AG08395 (cell line): ENCODE data around the gene WRAP53.
"Not testable (repeated sequence)": the region's sequence is repeated elsewhere in the genome, so short reads cannot be mapped to it uniquely, and the experiment has no call there.

Source experiments
- DNase-seq: peaks from one replicate; pipeline ENCODE4 v3.0.0; 2012; ENCODE audit warnings: mixed read lengths, low spot score

The WRAP53 gene

DNA sequence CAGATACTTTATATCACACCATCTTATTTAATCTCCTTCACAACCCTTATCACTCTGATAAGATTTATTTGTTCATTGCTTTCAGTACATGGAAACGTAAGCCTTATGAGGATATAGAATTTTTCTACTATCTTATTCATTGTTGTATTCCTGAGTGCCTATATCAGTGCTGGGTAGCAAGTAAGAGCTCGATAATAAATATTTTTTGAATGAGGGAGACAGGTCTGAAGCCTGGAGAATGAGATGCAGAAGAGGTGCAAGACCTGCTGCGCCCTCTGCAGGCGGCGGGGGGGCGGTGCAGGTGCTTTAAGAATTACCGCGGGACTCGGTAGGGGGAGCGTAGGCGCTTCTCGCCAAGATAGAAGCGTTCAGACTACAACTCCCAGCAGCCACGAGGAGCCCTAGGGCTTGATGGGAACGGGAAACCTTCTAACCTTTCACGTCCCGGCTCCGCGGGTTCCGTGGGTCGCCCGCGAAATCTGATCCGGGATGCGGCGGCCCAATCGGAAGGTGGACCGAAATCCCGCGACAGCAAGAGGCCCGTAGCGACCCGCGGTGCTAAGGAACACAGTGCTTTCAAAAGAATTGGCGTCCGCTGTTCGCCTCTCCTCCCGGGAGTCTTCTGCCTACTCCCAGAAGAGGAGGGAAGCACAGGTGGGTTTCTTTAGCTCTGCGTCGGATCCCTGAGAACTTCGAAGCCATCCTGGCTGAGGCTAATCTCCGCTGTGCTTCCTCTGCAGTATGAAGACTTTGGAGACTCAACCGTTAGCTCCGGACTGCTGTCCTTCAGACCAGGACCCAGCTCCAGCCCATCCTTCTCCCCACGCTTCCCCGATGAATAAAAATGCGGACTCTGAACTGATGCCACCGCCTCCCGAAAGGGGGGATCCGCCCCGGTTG lies at the start of gene WRAP53:
Gene WRAP53, plus strand, starts transcription at position 570 of the 900 bp plus-strand sequence. Its CDS starts 172 bp downstream, at position 742.
- DNase-seq, result peak; percentile 98

DNA sequence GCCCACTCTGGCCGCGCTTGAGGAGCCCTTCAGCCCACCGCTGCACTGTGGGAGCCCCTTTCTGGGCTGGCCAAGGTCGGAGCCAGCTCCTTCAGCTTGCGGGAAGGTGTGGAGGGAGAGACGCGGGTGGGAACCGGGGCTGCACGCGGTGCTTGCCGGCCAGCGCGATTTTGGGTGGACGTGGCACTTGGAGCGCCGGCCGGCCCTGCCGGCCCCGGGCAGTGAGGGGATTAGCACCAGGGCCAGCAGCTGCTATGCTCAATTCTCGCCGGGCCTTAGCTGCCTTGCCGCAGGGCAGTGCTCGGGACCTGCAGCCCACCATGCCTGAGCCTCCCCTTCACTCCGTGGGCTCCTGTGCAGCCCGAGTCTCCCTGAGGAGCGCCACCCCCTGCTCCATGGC lies 47.5 kb upstream of the WRAP53 start:
- DNase-seq, result no peak

DNA sequence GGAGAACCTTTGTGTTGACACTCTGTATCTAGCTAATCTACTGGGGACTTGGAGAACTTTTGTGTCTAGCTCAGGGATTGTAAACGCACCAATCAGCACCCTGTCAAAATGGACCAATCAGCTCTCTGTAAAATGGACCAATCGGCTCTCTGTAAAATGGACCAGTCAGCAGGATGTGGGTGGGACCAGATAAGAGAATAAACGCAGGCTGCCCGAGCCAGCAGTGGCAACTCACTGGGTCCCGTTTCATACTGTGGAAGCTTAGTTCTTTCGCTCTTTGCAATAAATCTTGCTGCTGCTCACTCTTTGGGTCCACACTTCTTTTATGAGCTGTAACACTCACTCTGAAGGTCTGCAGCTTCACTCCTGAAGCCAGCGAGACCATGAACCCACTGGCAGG lies 46.6 kb upstream of the WRAP53 start:
- DNase-seq, result not testable (repeated sequence)

DNA sequence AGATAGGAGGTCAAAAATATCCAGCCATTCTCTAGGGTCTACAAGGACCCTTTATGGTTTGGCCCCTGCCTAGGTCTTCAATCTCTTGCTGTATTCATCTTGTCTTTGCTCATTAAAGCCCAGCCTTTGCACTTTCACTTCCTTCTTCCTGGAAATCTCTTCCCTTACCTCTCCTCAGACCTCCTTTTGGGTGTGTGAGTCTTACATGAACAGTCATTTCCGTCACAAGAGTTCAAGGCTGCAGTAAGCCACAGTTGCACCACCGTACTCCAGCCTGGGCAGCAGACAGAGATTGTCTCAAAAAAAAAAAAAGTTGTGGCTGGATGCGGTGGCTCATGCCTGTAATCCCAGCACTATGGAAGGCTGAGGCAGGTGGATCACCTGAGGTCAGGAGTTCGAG lies 43.5 kb upstream of the WRAP53 start:
- no peak for DNase-seq

DNA sequence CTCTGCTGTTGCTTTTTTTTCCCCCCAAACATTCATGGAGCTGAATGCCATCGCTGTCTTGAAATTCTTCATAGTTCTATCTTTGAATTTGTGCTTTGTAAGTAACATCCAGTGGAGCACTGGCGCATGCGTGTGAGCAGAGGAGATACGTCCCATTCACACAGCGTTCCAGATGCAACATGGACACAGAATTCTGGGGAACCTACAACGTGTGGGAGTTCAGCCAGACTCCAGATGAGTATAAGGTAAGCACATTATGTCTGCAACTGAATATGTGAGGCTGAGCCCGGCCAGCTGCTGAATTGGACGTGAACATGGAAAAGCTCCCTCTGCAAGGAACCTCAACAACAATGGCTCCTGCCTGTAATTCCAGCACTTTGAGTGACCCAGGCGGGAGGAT lies 41.8 kb upstream of the WRAP53 start:
- DNase-seq, result no peak

DNA sequence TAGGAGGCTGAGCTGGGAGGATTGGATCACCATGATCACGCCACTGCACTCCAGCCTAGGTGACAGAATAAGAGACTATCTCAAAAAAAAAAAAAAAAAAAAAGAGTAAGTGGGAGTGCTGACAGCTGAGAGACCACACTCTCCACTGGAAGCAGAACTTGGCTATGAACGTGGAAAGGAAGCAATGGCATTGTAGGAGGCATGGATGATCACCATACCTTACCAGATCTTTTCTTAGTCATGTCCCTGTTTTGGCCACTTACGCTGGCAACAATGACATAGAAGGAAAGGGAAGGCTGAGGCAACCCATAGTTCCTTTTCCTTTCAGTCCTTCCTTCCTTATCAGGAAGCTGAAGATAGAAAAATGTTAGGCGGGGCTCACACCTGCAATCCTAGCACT lies 41.3 kb upstream of the WRAP53 start:
- DNase-seq, result no peak

DNA sequence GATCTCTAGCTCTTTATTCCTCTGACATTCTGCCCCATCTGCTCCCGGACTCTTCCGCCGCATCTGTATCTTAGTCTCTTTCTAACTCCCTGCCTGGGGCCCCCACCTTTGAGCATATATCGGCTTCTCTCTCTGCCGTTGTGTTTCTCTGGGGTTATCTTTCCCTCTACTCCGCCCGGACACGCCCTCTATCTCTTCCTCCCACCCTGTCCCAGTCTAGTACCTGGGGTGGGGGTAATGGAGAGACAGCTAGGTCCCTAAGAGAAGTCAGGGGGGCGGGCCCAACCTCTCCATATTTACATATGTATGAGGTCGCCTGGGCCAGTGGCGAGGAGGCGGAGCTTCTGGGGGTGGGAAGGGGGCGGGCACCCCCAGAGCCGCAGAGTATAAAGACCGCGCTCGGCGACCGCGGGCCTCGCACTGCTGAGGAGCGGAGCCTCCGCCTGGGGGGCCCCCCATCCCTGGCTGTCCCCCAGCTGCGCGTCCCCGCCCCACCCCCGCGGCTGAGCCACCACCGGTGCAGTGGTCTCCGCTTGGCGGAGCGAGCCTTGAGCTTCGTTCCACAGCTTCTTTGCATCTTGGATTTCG lies 37.7 kb upstream of the WRAP53 start, which contains the start of gene ATP1B2:
Gene ATP1B2, plus strand, starts transcription at position 418 of the 588 bp plus-strand sequence. CDS start 593 bp downstream, outside the sequence.
- peak; percentile 47 for DNase-seq

DNA sequence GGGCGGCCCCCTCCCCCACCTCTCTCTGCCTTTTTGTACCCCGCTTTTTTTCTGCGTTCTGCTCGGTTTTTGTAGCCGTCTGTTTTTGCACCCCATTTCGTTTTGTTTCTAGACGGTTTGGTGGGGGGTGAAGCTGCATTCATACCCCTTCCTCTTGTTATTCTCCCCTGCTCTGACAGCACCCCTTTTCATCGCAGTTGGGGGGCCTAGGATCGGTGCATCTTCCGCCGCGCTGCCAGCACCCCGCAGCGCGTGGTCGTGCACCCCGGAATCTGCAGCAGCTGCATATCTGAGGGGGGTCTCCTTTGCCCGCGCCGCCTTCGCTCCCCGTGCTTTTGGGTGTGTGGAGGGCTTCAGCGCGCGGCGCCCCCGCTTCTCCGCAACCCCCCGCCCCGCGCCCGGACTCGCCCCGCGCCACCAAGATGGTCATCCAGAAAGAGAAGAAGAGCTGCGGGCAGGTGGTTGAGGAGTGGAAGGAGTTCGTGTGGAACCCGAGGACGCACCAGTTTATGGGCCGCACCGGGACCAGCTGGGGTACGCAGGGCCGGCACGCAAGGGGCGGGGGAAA lies 37.1 kb upstream of the WRAP53 start:
- no peak for DNase-seq

DNA sequence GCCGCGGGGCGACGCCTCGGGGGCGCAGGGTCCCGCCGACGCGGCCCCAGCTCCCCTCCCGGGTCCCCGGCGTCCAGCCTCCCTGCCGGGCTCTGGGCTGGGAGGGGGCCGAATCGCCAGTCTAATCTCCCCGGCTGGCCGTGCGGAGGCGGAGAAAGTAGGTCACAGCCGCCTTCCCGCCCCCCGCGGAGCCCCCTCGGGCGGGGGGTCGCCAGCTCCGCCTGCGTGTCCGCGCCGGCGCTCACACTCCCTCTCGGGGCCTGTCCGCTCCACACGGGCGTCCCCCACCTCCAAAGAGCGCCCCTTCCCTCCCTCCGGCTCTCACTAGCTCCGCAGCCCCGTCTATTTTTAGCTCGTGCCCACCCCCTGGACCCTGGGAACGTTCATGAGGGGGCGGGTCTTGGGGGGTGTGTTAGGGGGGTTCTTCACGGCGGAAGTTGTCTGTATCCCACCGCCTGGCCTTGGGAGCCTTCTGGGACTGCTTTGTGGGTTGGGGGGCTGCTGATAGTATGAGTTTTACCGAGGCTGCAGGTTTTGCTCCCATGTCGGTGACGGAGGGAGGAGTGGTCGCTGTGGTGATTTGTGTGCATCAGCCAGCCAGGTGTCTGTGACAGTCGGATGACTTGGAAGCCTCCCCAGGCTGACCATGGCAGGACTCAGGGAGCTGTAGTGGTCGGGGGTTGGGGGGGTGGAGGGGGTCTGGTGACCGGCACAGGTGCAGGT lies 36.5 kb upstream of the WRAP53 start:
- no peak for DNase-seq

DNA sequence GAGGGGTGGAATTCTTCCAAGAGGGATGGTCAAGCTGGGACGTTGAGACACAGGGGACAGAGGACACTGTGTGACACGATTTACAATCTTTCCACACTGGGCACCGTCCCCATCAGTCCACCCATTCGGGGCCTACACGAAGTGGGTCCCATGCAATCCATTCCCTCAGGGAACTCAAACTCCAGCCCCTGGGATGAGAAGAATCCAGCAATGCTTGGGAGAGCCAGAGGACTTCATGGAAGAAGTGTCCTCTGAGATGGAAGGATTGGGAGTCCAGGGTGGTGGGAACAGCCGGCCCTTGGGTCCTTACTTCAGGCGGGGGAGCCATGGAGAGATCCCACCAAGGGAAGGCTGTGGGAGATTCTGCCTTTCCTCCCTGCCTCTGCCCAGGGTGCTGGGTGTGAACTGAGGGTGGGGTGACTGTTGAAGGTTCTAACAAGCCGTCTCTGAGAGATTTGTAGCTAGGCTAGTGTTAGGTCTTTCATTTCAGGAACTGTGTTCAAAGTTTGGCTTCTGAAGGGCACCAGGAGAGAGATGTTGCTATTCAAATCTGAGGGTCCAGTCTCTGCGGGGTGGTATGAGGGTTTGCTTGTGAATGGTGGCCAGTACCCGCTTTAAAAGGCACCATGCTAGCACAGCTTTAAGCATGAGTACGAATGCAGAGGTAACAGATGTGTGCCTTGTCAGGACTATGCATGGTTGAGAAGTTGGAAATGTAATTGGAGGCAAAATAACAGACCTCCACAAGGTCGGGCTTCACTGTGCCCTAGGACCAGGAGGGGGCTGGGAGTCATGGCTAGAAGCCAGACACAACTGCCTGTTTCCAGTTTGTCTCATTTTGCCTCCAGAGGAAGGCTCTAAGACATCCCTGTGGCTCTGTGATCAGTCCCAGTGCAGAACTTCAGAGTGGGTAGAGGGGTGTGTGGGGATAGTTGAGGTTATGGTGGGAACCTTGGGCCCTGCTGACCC lies 35.6 kb upstream of the WRAP53 start:
- DNase-seq, result no peak

DNA sequence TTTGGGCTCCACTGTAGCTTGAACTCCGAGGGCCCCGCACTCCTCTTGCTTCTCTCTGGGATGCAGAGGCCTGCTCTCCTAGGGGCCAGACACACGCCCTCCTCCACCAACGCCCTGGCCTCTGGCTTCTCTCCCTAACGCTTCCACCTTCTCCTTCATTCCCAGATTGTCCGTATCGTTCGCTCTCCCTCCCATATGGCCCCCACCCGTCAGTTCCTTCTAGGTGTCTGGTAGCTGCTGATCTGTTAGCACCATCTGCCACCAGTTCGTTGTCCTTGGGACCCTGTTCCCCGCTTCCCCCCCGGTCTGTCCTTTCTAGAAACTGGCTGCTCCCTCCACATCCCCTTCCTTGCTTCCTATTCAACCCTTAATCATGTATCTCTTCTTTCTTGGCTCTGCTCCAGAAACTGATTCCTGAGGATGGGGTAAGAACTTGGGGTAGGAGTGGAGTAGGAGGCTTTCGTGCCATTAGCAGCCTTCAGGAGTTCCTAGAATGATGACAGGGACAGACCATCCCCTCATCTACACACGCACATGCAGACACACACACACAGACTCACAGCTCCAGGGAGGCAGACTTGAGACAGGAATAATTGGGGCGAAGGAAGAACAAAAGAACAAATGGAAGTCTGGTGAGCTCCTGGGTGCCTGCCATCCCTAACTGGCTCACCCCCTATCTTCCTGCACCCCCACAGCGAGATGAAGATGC lies 33.3 kb upstream of the WRAP53 start:
- no peak for DNase-seq

DNA sequence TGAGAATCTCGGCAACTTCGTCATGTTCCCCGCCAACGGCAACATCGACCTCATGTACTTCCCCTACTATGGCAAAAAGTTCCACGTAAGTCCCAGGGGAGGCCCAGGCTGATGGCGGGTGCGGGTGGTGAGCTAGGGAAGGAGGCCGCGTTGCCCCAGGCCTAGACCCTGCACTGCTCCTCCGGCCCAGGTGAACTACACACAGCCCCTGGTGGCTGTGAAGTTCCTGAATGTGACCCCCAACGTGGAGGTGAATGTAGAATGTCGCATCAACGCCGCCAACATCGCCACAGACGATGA lies 32.8 kb upstream of the WRAP53 start:
- no peak for DNase-seq

DNA sequence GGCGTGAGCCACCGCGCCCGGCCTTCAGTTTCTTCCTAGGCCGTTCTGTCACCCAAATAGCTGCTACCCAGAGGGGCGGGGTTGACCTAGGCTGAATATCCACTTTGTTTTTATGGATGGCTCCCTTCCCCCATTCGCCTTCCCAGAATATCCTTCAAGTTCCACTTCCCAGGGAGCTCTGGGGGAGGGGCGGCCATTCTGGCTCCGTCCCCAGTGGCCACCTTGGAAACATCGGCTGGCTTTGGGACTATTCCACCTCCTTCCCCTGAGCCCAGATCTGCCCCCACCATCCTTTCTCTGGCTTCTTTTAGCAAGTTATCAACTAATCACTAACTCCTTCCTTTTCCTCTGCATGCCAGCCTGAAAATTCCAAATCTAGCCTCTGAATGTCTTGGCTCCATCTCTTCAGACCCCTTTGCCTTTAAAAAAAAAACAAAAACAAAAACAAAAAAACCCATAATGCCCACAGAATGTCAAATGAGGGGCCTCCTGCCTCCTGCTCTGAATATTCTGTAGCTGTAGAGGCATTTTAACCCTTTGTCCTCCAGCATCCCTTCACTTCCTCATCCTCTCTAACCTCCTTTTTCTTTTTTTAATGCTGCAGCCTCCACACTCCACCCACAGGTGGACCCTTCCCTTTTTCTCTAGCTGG lies 31.2 kb upstream of the WRAP53 start:
- no peak for DNase-seq

DNA sequence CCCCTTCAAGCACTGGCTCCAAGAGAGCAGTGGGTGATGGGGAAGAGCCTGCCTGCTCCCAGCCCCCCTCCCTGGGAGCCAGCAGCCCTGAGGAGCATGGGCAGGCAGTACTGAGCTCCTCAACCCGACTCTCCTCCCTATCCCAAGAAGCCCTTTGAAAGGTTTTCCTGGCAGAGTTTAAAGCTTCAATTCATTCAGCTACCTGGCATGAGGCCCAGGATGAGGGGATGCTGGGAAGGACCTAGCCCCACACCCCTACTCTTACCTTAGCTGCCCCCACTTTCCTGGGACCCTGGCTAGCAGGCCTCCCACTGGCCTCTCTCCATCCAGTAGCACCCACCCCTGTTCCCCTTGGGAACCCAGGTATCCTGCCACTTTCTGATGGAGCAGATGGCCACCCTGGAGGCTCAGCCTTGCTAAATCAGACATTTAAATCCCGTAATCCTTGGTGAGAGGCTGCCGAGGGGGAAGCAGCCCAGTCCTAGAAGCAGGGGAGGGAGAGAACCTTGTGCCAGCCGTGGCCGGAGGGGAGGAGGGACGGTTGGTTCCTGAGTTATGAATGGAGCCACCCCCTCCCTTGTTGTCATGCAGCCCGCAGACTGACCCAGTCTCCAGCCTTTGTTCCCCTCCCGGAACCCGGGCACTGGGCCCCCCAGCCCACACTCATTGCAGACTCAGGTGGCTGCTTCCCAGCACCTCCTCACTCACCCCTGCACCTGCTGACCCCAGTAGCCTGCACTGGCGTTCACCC lies 20.4 kb upstream of the WRAP53 start:
- DNase-seq, result no peak

DNA sequence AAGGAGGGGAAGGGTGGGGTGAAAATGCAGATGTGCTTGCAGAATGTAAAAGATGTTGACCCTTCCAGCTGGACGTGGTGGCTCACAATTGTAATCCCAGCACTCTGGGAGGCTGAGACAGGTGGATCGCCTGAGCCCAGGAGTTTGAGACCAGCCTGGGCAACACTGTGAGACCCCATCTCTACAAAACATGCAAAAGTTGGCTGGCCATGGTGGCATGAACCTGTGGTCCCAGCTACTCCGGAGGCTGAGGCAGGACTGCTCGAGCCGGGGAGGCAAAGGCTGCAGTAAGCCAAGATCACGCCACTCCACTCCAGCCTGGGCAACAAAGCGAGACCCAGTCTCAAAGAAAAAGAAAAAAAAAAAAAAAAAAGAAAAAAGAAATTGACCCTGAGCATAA lies 19.8 kb upstream of the WRAP53 start:
- no peak for DNase-seq

DNA sequence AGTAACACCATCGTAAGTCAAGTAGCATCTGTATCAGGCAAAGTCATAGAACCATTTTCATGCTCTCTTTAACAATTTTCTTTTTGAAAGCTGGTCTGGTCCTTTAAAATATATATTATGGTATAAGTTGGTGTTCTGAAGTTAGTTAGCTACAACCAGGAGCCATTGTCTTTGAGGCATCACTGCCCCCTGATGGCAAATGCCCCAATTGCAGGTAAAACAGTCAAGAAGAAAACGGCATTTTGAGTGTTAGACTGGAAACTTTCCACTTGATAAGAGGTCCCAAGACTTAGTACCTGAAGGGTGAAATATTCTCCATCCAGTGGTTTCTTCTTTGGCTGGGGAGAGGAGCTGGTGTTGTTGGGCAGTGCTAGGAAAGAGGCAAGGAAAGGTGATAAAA lies 15.0 kb upstream of the WRAP53 start:
- DNase-seq, result no peak

DNA sequence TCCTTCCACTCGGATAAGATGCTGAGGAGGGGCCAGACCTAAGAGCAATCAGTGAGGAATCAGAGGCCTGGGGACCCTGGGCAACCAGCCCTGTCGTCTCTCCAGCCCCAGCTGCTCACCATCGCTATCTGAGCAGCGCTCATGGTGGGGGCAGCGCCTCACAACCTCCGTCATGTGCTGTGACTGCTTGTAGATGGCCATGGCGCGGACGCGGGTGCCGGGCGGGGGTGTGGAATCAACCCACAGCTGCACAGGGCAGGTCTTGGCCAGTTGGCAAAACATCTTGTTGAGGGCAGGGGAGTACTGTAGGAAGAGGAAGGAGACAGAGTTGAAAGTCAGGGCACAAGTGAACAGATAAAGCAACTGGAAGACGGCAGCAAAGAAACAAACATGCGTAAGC lies 13.3 kb upstream of the WRAP53 start:
- no peak for DNase-seq

DNA sequence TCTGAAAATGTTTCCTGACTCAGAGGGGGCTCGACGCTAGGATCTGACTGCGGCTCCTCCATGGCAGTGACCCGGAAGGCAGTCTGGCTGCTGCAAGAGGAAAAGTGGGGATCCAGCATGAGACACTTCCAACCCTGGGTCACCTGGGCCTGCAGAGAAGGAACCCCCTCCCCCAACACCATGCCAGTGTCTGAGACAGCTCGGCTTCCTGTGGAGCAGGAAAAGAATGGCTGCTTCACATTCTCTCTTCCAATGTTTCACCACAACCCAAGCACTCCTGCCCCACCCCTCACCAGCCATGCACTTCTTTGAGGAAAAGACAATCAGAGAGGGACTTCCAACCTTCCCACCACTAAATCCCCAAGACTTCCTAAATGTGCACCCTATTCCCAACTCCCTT lies 11.7 kb upstream of the WRAP53 start:
- DNase-seq, result no peak

DNA sequence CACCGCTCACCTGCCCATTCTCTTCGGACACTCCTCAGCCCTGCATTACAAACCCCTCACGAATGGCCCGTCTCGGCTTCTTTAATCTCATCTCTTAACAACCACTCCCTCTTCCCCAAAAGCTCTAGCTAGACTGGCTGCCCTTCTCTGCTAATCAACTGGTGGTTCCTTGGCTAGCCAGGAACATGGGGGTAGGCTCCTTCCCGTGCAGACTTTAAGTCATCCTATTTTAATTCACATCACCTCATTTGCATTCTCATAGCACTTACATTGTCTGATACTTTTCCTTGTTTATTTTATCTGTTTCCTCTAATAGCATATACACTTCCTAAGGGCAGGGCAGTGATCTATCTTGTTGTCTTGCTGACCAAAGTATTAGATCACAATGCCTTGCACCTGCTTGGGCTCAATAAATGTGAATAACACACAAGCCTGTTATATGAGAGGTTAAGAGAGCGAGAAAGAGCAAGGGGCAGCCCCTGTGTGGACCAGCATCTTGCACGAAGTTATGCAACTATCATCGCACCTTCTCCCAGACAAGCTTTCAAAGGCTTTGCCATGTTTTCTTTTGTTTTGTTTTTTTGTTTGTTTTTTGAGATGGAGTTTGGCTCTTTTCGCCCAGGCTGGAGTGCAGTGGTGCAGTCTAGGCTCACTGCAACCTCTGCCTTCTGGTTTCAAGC lies 10.7 kb upstream of the WRAP53 start:
- no peak for DNase-seq
